ENCODE data around the gene STIP1.
A peak's percentile ranks its signal among the peaks of the same experiment; 100 is the strongest.

The STIP1 gene

DNA sequence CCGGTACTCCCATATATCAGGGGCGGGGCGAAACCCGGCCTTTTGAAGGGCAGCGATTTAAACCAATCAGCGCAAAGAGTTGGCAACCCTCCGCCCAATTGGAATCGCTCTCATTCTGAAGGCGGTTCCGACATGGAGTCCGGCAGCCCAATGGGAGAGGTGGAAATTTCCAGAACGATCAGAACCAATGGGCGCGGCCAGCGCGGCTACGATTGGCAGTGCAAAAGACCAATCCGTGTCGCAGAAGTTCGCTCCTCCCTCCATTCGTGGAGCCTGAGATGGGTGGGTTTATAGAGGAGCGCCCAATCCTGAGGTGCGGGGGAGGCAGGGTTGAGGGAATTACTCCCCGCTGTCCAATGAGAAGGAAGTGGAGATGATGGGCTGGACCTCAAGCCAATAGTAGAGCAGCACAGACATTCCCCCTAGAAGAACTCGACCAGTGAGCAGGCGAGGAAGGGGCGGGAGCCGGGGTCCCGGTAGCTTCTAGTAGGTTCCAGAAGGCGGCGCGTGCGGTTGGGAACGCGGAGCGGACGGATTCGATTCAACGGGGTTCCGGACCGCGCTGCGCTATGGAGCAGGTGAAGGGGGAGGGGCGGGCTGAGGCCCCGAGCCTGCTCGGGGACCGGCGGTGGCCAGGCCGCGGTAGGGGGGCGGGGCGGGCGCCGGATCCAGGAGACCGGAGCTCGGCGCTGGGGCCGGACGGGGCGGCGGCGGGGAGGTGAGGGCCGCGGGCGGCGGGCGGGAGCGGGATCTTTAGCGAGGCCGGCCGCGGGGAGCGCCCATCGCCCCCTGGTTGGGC, at the start of gene STIP1:
STIP1 (plus strand) TSS at position 479 of the 799 bp plus-strand sequence; CDS start at position 570, 91 bp downstream.
- Histone ChIP-seq H3K36me3 (no peaks in the 10 kb centered on the region; the same call in none of the 2 replicates), H3K4me3 (peak within 1 kb of the TSS; percentile 78), H3K27ac (peak within 1 kb of the TSS; percentile 90), H3K4me2 (peak within 1 kb of the TSS; percentile 83), H3K4me1 (peaks cover 41% of the 10 kb centered on the region), H4K20me1 (no peaks in the 10 kb centered on the region), H3K9ac (peak within 1 kb of the TSS; percentile 89), H3K27me3 (no peaks in the 10 kb centered on the region), H3K9me3 (no peaks in the 10 kb centered on the region)
- TF ChIP-seq Cebpa-rat (IDR thresholded peaks at IDR 0.05), result no peak

DNA sequence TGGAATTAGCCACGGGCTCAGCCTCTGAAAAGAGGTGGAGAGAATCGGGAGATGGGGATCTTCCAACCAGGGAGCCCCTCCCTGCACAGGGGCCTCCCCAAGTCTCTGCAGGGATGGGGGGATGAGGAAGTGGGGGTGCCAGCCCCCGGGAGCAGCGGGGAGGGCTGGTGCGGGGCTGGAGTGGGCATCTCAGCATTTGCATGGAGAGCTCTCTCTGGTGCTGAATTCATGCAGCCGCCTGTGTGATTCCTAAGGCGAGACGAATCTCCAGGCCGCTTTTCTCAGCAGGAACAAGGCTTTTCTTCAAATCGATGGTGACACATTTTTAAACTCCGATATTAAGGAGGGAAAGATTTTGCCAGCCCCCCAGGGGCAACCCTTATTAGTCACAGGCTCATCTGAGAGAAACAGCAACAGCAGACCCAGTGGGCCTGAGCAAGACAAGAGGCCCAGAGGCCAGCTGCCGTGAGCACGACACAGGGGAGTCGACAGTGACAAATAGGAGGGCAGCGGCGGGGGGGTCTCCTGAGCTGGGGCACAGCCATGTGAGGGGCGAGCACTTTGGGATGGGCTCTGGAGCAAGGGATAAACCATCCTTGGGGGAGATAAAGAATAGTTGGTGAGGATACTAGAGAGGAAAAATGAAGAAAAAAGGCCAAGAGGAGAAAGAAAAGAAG, 49.1 kb upstream of the STIP1 start:
- H3K4me3 ChIP-seq, result no peak overlapping the region
- no peaks in the 10 kb centered on the region for H3K9me3 ChIP-seq
- peaks cover 41% of the 10 kb centered on the region for H3K4me1 ChIP-seq
- H3K4me2 ChIP-seq, result no peak overlapping the region
- no peak overlapping the region for H3K27ac ChIP-seq
- H3K27me3 ChIP-seq, result no peaks in the 10 kb centered on the region
- no peak for TF ChIP-seq Cebpa-rat (IDR thresholded peaks at IDR 0.05)
- H3K36me3 ChIP-seq, result peaks cover 25% of the 10 kb centered on the region
- no peak overlapping the region for H3K9ac ChIP-seq
- peaks cover 100% of the 10 kb centered on the region for H4K20me1 ChIP-seq

DNA sequence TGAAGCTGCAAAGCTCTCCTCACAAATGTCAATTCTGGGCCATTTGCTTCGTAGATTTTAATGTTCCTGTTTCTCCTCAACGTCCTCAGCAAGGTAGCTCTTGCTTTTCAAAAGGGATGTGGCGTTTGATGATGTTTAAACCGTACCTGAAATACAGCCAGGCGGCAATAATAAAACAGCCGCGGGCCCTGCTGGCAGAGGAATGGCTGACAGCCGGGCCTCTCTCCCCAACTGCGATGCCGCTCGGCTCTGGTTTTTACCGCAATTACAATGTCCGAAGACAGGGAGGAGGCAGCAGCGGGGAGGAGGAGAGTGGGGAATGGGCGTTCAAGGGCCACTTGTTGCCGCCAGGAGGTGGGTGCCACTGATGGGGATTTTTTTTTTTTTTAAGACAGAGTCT, 47.6 kb upstream of the STIP1 start:
- Histone ChIP-seq H4K20me1 (peaks cover 98% of the 10 kb centered on the region), H3K4me2 (no peak overlapping the region), H3K27me3 (no peaks in the 10 kb centered on the region), H3K4me3 (no peak overlapping the region), H3K27ac (no peak overlapping the region), H3K4me1 (peaks cover 30% of the 10 kb centered on the region), H3K9ac (no peak overlapping the region), H3K9me3 (no peaks in the 10 kb centered on the region), H3K36me3 (peaks cover 25% of the 10 kb centered on the region)
- no peak for TF ChIP-seq Cebpa-rat (IDR thresholded peaks at IDR 0.05)

DNA sequence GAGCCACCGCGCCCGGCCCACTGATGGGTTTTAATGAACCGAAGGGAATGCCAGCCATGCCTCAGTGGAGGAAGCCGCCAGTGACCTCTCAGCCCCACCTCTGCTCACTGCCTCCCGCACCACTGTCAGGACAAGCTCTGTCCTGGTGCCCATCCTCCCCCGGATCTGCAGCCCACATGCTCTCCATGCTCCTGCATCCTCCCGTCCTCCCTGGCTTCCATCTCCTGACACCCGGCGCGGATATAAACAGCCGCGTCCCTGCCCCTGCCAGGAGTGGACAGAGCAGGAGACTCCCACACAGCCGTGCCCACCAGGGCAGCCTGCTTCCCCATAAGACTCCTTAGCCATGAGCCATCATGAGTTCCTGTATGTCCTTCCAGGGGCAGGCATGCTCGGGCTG, 46.9 kb upstream of the STIP1 start:
- H4K20me1 ChIP-seq, result peaks cover 98% of the 10 kb centered on the region
- H3K36me3 ChIP-seq, result peaks cover 26% of the 10 kb centered on the region
- no peak overlapping the region for H3K4me3 ChIP-seq
- no peak overlapping the region for H3K9ac ChIP-seq
- no peaks in the 10 kb centered on the region for H3K9me3 ChIP-seq
- TF ChIP-seq Cebpa-rat (IDR thresholded peaks at IDR 0.05), result no peak
- no peaks in the 10 kb centered on the region for H3K27me3 ChIP-seq
- H3K27ac ChIP-seq, result no peak overlapping the region; the same call in 1 of the 2 replicates
- H3K4me2 ChIP-seq, result no peak overlapping the region
- peaks cover 30% of the 10 kb centered on the region for H3K4me1 ChIP-seq

DNA sequence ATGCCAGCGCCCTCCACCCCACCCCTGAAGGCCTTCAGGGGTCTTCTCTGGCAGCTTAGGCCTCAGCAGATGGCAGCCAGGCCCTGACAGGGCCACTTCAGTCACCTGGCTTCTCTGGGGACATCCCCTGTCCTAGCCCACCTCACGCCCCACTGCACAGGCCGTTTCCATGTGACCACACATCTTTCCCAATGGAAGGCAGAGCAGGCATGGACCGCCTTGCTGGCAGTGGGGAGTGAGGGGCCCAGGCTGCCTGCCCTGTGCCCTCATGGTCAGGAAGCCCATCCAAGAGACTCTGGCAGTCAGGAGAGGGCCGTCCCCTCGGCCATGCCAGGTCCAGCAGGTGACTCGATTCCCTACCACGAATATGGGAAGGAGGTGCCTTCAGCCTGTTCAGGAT, 45.9 kb upstream of the STIP1 start:
- peak overlapping the region; percentile 54; the same call in 1 of the 2 replicates for H3K27ac ChIP-seq
- H3K9ac ChIP-seq, result no peak overlapping the region
- peaks cover 23% of the 10 kb centered on the region for H3K4me1 ChIP-seq
- no peaks in the 10 kb centered on the region for H3K9me3 ChIP-seq
- no peak for TF ChIP-seq Cebpa-rat (IDR thresholded peaks at IDR 0.05)
- peaks cover 36% of the 10 kb centered on the region for H3K36me3 ChIP-seq
- peaks cover 98% of the 10 kb centered on the region for H4K20me1 ChIP-seq
- peak overlapping the region; percentile 38 for H3K4me2 ChIP-seq
- no peak overlapping the region for H3K4me3 ChIP-seq
- H3K27me3 ChIP-seq, result no peaks in the 10 kb centered on the region

DNA sequence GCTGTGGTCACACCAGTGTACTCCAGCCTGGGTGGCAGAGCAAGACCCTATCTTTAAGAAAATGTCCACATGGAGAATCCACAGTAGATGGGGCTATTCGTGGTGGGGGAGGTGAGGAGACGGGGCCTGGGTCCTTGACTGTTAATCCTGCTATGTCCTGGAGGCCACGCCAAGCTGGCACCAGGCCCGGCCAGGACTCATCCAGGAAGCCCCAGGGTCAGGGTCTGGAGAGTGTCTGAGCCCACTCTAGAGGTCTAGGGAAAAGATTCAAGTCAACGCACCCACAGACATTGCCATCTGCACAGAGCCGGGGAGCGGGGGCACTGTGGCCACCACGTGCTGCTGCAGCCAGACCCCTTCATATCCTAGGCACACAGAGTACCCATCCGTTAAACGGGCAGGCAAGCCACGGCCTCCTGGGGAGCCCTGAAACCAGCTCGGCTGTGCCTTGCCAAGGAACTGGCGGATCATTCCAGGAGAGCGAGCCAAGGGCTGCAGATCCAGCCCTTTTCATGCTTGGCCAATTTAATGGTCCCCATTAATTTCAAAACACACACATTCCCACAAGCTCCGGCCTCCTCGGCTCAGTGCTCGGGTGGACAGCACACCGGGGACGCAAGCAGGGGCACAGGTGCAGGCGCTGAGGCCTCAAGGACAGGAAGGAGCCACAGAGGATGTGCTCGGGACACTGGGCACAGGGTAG, 44.7 kb upstream of the STIP1 start:
- Histone ChIP-seq H3K4me1 (peaks cover 32% of the 10 kb centered on the region), H3K4me3 (no peak overlapping the region), H3K9me3 (no peaks in the 10 kb centered on the region), H3K36me3 (peaks cover 35% of the 10 kb centered on the region), H3K27ac (no peak overlapping the region), H4K20me1 (peaks cover 98% of the 10 kb centered on the region), H3K4me2 (no peak overlapping the region), H3K9ac (no peak overlapping the region), H3K27me3 (no peaks in the 10 kb centered on the region)
- TF ChIP-seq Cebpa-rat (IDR thresholded peaks at IDR 0.05), result no peak

DNA sequence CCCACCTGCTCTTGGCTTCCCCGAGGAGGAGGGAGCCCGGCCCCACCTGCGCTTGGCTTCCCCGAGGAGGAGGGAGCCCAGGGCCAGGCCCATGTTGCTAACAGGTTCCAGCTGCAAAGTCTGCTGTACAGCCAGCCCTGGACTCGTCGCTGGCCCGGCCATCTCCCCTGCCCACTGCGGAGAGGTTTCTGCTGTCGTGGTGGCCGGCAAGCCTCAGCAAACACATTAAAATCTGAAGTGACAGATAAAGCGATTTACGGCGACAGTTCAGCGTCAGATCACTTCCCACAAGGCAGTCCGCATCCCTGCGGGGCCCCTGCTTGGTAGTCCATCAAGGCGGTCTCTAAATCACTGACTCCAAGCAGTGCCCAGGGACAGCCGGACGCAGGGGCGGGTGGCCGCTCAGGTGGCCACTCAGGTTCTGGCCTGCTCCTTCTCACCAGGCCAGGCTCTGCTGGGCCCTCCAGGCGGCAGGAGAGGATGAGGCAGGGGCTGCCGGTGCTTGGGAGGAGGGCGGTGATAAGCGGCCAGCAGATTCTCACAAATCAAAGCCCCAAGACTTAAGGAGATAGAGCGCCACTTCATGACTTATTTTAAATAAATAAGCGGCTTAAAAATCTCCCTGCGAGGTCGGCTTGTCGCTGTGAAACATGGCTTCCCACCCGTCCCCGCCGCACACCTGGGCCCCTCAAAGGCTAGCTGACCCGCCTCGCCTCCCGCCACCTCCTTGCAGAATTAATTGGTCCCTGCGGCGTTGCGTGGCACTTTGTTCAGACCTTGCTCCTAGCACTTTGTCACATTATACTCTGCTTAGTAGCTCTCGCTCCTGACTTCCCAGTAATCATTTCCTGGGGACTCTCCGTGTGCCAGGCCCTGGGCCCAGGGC, 41.1 kb upstream of the STIP1 start:
- Histone ChIP-seq H3K4me1 (peaks cover 50% of the 10 kb centered on the region), H4K20me1 (peaks cover 98% of the 10 kb centered on the region), H3K27ac (peak overlapping the region; percentile 40), H3K9ac (no peak overlapping the region), H3K4me3 (no peak overlapping the region), H3K4me2 (no peak overlapping the region), H3K9me3 (no peaks in the 10 kb centered on the region), H3K36me3 (peaks cover 23% of the 10 kb centered on the region), H3K27me3 (no peaks in the 10 kb centered on the region)
- no peak for TF ChIP-seq Cebpa-rat (IDR thresholded peaks at IDR 0.05)

DNA sequence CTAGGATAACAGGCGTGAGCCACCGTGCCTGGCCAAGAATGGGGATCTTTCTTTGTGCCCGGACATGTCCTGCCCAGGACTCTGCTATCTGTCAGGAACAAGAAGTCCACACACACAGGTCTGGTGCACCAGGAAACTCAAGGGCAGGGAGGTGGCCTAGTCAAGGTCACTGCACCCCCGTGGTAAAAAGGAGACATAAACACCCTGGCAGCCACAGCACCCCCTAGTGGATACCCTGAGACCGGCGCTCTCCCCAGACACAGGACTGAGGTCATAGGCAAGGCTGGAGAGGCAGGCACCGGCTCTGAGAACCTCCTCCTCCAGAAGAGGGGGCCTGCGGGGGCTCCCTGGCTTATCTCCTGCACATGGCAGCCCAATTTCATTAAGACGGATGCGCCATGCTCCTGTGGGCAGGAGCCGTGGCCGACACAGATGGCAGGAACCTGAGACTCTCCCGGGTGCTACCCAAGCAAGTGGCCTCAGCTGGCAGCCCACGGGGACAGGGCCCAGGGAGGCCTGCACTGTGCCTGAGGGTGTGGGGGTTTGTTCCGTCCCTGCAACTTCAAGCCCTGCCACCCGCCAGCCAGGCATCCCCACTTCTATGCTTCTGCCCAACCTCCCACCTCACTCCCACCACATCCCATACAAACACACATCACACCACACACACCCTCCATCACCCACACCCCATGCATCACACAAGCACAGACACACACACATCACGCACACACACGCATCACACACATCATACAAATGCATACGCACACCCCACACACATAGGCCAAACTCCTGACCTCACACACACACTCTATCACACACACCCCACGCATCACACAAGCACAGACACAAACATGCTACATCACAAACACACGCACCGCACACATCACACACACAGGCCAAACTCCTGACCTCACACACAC, 39.7 kb upstream of the STIP1 start:
- no peak for TF ChIP-seq Cebpa-rat (IDR thresholded peaks at IDR 0.05)
- peak overlapping the region; percentile 22; the same call in 1 of the 2 replicates for H3K9ac ChIP-seq
- peaks cover 98% of the 10 kb centered on the region for H4K20me1 ChIP-seq
- H3K9me3 ChIP-seq, result no peaks in the 10 kb centered on the region
- H3K4me2 ChIP-seq, result peak overlapping the region; percentile 44
- H3K36me3 ChIP-seq, result peaks cover 37% of the 10 kb centered on the region
- peaks cover 44% of the 10 kb centered on the region for H3K4me1 ChIP-seq
- H3K27me3 ChIP-seq, result no peaks in the 10 kb centered on the region
- H3K27ac ChIP-seq, result peak overlapping the region; percentile 40; the same call in 1 of the 2 replicates
- H3K4me3 ChIP-seq, result no peak overlapping the region
